Body of pancreas (tissue), 4 donors: ENCODE results near the gene RPIA. TPM values are rescaled to one million over a fixed set of nuclear protein-coding genes. Genes with fewer than 3 reads are reported as not detected.
"Not testable (repeated sequence)": the region's sequence is repeated elsewhere in the genome, so short reads cannot be mapped to it uniquely, and the experiment has no call there.

Source experiments
- ATAC-seq: fragments of 150-250 bp; one replicate; pipeline ENCODE4 v1.9.1; 2016
- DNase-seq, 4 donors: peaks; one replicate each; pipeline ENCODE4 v3.0.0-alpha.2; 2019
- H3K27ac ChIP-seq, 4 donors: fragments of 200-600 bp; sonication (generic); 1 replicate in 3 of 4; 2 replicates in 1 of 4; pipeline versions ENCODE4 v1.5.1 to v1.6.1; 2016 to 2019; ENCODE audit warnings: mild to moderate bottlenecking in 1 of 4, mixed read lengths in 1 of 4, moderate library complexity in 1 of 4
- H3K27me3 ChIP-seq, 2 donors: fragments of 200-600 bp; sonication (generic); one replicate each; pipeline ENCODE4 v1.6.0; 2016; ENCODE audit warnings: mild to moderate bottlenecking in 1 of 2
- H3K36me3 ChIP-seq, 2 donors: fragments of 200-600 bp; sonication (generic); replicated peaks in 1 of 2; 2 replicates each; pipeline ENCODE4 v1.5.1; 2016; ENCODE audit warnings: low read depth in 2 of 2; ENCODE audit not compliant: insufficient read depth in 1 of 2
- H3K4me1 ChIP-seq: fragments of 200-600 bp; sonication (generic); one replicate; pipeline ENCODE4 v1.6.0; 2016
- H3K4me3 ChIP-seq, 2 donors: fragments of 200-600 bp; sonication (generic); 1 replicate in 1 of 2; 2 replicates in 1 of 2; pipeline ENCODE4 v1.5.1; 2016 to 2019
- H3K9me3 ChIP-seq, 3 donors: fragments of 200-600 bp; sonication (generic); 1 replicate in 2 of 3; 2 replicates in 1 of 3; pipeline ENCODE4 v1.5.1; 2016
- CTCF ChIP-seq, 7 experiments: fragments of 450-650 bp in 4 of 7; fragments of 200-600 bp in 3 of 7; sonication (generic) in 3 of 7; IDR thresholded peaks; one replicate each; pipeline ENCODE4 v1.5.1; 2016 to 2019; ENCODE audit warnings: antibody characterized with exemption in 7 of 7
- POLR2A ChIP-seq, 3 donors: fragments of 450-650 bp; IDR thresholded peaks; one replicate each; pipeline ENCODE4 v1.6.1; 2016; ENCODE audit warnings: antibody characterized with exemption in 3 of 3, mild to moderate bottlenecking in 2 of 3
- WGBS, 2 donors: methylation state at CpG; one replicate each; pipeline ENCODE4 v1.1.5; 2017; 5-methylcytosine and 5-hydroxymethylcytosine counted together
- intact Hi-C: fragments of 100-400 bp; cut with DNase I; formaldehyde crosslinking; loops from one replicate; pipeline ENCODE4 v1.15.1; 2023
- total RNA-seq, 2 donors: library from RNA; depleted of rRNA; stranded (reverse); fragments of >200 nt; gene quantifications; one replicate each; pipeline ENCODE4 v1.1.0, GENCODE V29; 2016

Gene RPIA
- total RNA-seq, 2 donors from 2014 or later: 10.9 to 18.5 TPM

GRCh38 chr2:88765154-88765888 is 73.8 kb downstream of the RPIA start:
- no peak for TF ChIP-seq POLR2A (IDR thresholded peaks at IDR 0.05)
- TF ChIP-seq CTCF (IDR thresholded peaks at IDR 0.05): no peak
- DNase-seq: peak; percentile 50 to 72 (median 63)
- H3K27ac ChIP-seq: no peak overlapping the region

GRCh38 chr2:88765889-88766481 is 74.5 kb downstream of the RPIA start:
- DNase-seq, intact Hi-C loops, ATAC-seq, H3K36me3 ChIP-seq, H3K9me3 ChIP-seq, H3K27ac ChIP-seq, H3K4me3 ChIP-seq, H3K27me3 ChIP-seq: not testable (repeated sequence)
- WGBS, 2 donors: 2 to 56% methylated on average over 10 to 15 of the region's 24 CpGs
- peaks cover 13% of the 10 kb centered on the region for H3K4me1 ChIP-seq
- TF ChIP-seq POLR2A (IDR thresholded peaks at IDR 0.05): peak in 1 of 3 donors; percentile 15

More at GRCh38 chr2:88765154-88765888, 73.8 kb downstream of the RPIA start:
- intact Hi-C loops: no loop called here
- peak; percentile 47 for ATAC-seq
- Histone ChIP-seq H3K9me3 (no peaks in the 10 kb centered on the region), H3K27me3 (peaks cover 0 to 7% of the 10 kb centered on the region in 2 donors), H3K36me3 (no peaks in the 10 kb centered on the region), H3K4me3 (no peak overlapping the region), H3K4me1 (peaks cover 13% of the 10 kb centered on the region)
- WGBS, 2 donors: 0 to 4% methylated on average over 1 to 75 of the region's 75 CpGs

- Histone ChIP-seq H3K4me3 (no peak overlapping the region), H3K27ac (no peak overlapping the region), H3K9me3 (no peaks in the 10 kb centered on the region), H3K4me1 (peaks cover 10% of the 10 kb centered on the region), H3K36me3 (no peaks in the 10 kb centered on the region), H3K27me3 (peaks cover 0 to under 1% of the 10 kb centered on the region in 2 donors)
- intact Hi-C loops: no loop called here
- TF ChIP-seq CTCF (IDR thresholded peaks at IDR 0.05) (no peak), POLR2A (IDR thresholded peaks at IDR 0.05) (no peak)
- WGBS, 2 donors: 80 to 83% methylated on average over 4 of the region's 4 CpGs
- no peak for ATAC-seq
- DNase-seq: no peak
Observed at GRCh38 chr2:88770016-88770415, 78.5 kb downstream of the RPIA start.

- H3K4me3 ChIP-seq, ATAC-seq, H3K36me3 ChIP-seq, H3K9me3 ChIP-seq, intact Hi-C loops, H3K27me3 ChIP-seq, DNase-seq, H3K27ac ChIP-seq, H3K4me1 ChIP-seq: not testable (repeated sequence)
- WGBS, 2 donors: 38 to 44% methylated on average over 7 of the region's 7 CpGs
Observed at GRCh38 chr2:88773233-88774028, 82.0 kb downstream of the RPIA start.

GRCh38 chr2:88789213-88789612 is 97.7 kb downstream of the RPIA start:
- ATAC-seq: not testable (repeated sequence)

GRCh38 chr2:88795932-88796331 is 104.5 kb downstream of the RPIA start:
- ATAC-seq, DNase-seq, H3K36me3 ChIP-seq, H3K27ac ChIP-seq, H3K4me1 ChIP-seq, H3K27me3 ChIP-seq, H3K4me3 ChIP-seq, H3K9me3 ChIP-seq, intact Hi-C loops: not testable (repeated sequence)
- 64 to 67% methylated on average over 2 of the region's 2 CpGs for WGBS, 2 donors

More at GRCh38 chr2:88789213-88789612, 97.7 kb downstream of the RPIA start:
- H3K9me3 ChIP-seq, H3K27me3 ChIP-seq, H3K36me3 ChIP-seq, H3K4me1 ChIP-seq, H3K27ac ChIP-seq, DNase-seq, H3K4me3 ChIP-seq, intact Hi-C loops: not testable (repeated sequence)
- 89 to 96% methylated on average over 2 of the region's 2 CpGs for WGBS, 2 donors

- H3K4me1 ChIP-seq, H3K27me3 ChIP-seq, intact Hi-C loops, H3K27ac ChIP-seq, ATAC-seq, H3K36me3 ChIP-seq, H3K9me3 ChIP-seq, DNase-seq, H3K4me3 ChIP-seq: not testable (repeated sequence)
- 81 to 87% methylated on average over 1 of the region's 1 CpG for WGBS, 2 donors
Observed at GRCh38 chr2:88796523-88796922, 105.0 kb downstream of the RPIA start.

- ATAC-seq, intact Hi-C loops, DNase-seq, H3K27ac ChIP-seq, H3K36me3 ChIP-seq, H3K4me3 ChIP-seq, H3K4me1 ChIP-seq, H3K9me3 ChIP-seq, H3K27me3 ChIP-seq: not testable (repeated sequence)
- 81 to 97% methylated on average over 1 of the region's 1 CpG for WGBS, 2 donors
Observed at GRCh38 chr2:88797164-88797563, 105.7 kb downstream of the RPIA start.
